Stimulated activated CD4-positive, alpha-beta T cell treated with anti-CD3 and anti-CD28 coated beads, Interleukin-12 subunit alpha, Interleukin-12 subunit beta, amount 100 ng/mL, for 48 hours (primary cell): ENCODE data around the gene RPS10.
"Not testable (repeated sequence)": the region's sequence is repeated elsewhere in the genome, so short reads cannot be mapped to it uniquely, and the experiment has no call there.

ENCODE experiments used
- DNase-seq, 3 donors: peaks; one replicate each; pipeline ENCODE4 v3.0.0-alpha.2; 2020; ENCODE audit warnings: low read depth in 2 of 3, low spot score in 1 of 3

The RPS10 gene

GRCh38 chr6:34374069-34374468 lies 51.8 kb downstream of the RPS10 start:
- DNase-seq, result no peak

DNA sequence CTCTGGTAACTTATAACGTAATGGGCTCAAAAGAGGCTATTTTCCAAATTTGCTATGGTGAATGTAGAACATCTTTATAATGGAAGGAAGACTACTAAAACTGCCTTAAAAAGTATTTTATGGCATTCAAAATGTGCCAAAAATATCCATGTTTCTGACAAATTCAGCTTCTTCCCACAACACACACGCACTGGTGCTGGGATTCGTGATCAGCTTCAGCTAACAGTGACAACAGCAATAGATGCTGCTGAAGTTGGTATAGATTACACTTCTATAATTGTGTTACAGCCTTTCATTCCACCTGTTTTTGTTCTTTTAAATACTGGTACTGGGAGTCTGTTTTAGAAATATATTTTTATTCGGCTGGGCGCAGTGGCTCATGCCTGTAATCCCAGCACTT lies 52.4 kb downstream of the RPS10 start:
- no peak for DNase-seq

GRCh38 chr6:34371865-34372264 lies 54.0 kb downstream of the RPS10 start:
- DNase-seq, result not testable (repeated sequence)

DNA sequence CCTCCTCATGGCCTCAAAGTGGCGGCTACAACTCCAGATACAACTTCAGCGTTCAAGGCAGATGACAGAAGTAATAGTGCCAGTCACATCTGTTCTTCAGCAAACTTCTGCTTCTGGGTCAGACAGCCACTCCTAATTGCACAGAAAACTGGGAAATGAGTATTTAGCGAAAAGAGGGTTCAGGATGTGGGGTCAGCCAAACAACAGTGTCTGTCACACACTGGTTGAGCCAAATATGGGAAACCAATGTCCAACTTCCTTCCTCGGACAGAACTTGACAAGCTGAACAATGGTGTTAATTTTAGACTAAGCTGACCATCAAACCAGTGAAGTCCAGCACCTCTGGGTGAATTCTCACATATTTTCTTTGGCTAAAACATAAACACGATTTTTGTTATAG lies 55.5 kb downstream of the RPS10 start:
- DNase-seq, result no peak

DNA sequence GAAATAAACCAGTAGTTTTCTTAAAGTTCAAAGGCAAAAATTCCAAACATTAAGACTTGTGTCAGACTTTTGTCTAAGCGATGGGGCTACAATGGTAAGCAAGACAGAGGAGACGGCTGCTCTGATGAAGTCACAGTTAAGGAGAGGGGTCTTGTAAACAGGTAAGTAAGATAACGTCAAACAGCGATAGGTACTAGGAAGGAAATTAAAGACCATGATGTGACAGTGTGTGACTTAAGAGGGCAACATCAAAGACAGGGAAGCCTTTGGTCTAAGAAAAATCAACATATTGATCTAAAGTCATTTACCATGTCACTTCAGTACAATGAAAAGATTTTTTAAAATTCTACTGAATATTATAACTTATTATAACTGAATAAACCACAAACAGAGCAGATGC lies 56.5 kb downstream of the RPS10 start:
- no peak for DNase-seq
